SHP77 (cell line): Measurements from ENCODE around the gene CEP89.
"Not testable (repeated sequence)": the region's sequence is repeated elsewhere in the genome, so short reads cannot be mapped to it uniquely, and the experiment has no call there.

Source experiments
- DNase-seq, 2 experiments: peaks; one replicate each; lab custom pipeline; 2025; lab: John Stamatoyannopoulos, UW

Gene CEP89

GRCh38 chr19:32869966-32870573, 101.7 kb downstream of the CEP89 start:
- DNase-seq: no peak

- DNase-seq: no peak
Measured at GRCh38 chr19:32869369-32869965, 102.3 kb downstream of the CEP89 start, which contains the start of gene SLC7A9. SLC7A9 (minus strand) TSS chr19:32869767; CDS start chr19:32868534, 1,233 bp downstream.

- no peak for DNase-seq
Measured at GRCh38 chr19:32868206-32868950, 103.4 kb downstream of the CEP89 start.

- not testable (repeated sequence) for DNase-seq
Measured at GRCh38 chr19:32867436-32867835, 104.3 kb downstream of the CEP89 start.

GRCh38 chr19:32866564-32867265, 105.0 kb downstream of the CEP89 start:
- peak; percentile 27 to 33 for DNase-seq

- no peak for DNase-seq
Measured at GRCh38 chr19:32866061-32866460, 105.7 kb downstream of the CEP89 start.

GRCh38 chr19:32865326-32865725, 106.4 kb downstream of the CEP89 start:
- no peak for DNase-seq

GRCh38 chr19:32864318-32865007, 107.3 kb downstream of the CEP89 start:
- no peak for DNase-seq

GRCh38 chr19:32863841-32864240, 107.9 kb downstream of the CEP89 start:
- no peak for DNase-seq

GRCh38 chr19:32863301-32863700, 108.5 kb downstream of the CEP89 start:
- DNase-seq: no peak

- DNase-seq: no peak
Measured at GRCh38 chr19:32862741-32863140, 109.0 kb downstream of the CEP89 start.

GRCh38 chr19:32862173-32862572, 109.6 kb downstream of the CEP89 start:
- no peak for DNase-seq

- DNase-seq: no peak
Measured at GRCh38 chr19:32861596-32861995, 110.2 kb downstream of the CEP89 start.

GRCh38 chr19:32859591-32859990, 112.2 kb downstream of the CEP89 start:
- DNase-seq: no peak

- no peak for DNase-seq
Measured at GRCh38 chr19:32858559-32858958, 113.2 kb downstream of the CEP89 start.

- DNase-seq: no peak
Measured at GRCh38 chr19:32858155-32858554, 113.6 kb downstream of the CEP89 start.

- no peak for DNase-seq
Measured at GRCh38 chr19:32857584-32857983, 114.2 kb downstream of the CEP89 start.

GRCh38 chr19:32856818-32857217, 114.9 kb downstream of the CEP89 start:
- DNase-seq: not testable (repeated sequence)

GRCh38 chr19:32852216-32852615, 119.5 kb downstream of the CEP89 start:
- no peak for DNase-seq

GRCh38 chr19:32848035-32848434, 123.7 kb downstream of the CEP89 start:
- DNase-seq: not testable (repeated sequence)

- no peak for DNase-seq
Measured at GRCh38 chr19:32843716-32844245, 128.0 kb downstream of the CEP89 start.

GRCh38 chr19:32842061-32842460, 129.7 kb downstream of the CEP89 start:
- DNase-seq: no peak
